Neural progenitor cell (in vitro differentiated cells): ENCODE measurements around the gene CAPRIN2. TPM values are rescaled to one million over a fixed set of nuclear protein-coding genes. Genes with fewer than 3 reads are reported as not detected.

Source experiments
- DNase-seq: peaks from one replicate; pipeline ENCODE4 v3.0.0-alpha.2; 2016; ENCODE audit warnings: low spot score
- H2AFZ ChIP-seq: fragments of 200-600 bp; sonication (generic); replicated peaks from 2 replicates; pipeline ENCODE4 v1.6.1; 2016; ENCODE audit warnings: antibody characterized with exemption
- H3F3A ChIP-seq: fragments of 200-600 bp; sonication (generic); 2 replicates; pipeline ENCODE4 v1.6.1; 2016; ENCODE audit warnings: antibody characterized with exemption, low read depth
- H3K27ac ChIP-seq: fragments of 200-600 bp; sonication (generic); 2 replicates; pipeline ENCODE4 v1.5.1; 2016; ENCODE audit warnings: mild to moderate bottlenecking
- H3K27me3 ChIP-seq: fragments of 200-600 bp; sonication (generic); 2 replicates; pipeline ENCODE4 v1.6.1; 2016; ENCODE audit warnings: mild to moderate bottlenecking, moderate library complexity
- H3K36me3 ChIP-seq: fragments of 200-600 bp; sonication (generic); 2 replicates; pipeline ENCODE4 v1.5.1; 2016
- H3K4me1 ChIP-seq: fragments of 200-600 bp; sonication (generic); 2 replicates; pipeline ENCODE4 v1.6.1; 2016; ENCODE audit warnings: mixed run types
- H3K4me2 ChIP-seq: fragments of 200-600 bp; sonication (generic); 2 replicates; pipeline ENCODE4 v1.6.1; 2016
- H3K4me3 ChIP-seq: fragments of 200-600 bp; sonication (generic); 2 replicates; pipeline ENCODE4 v1.5.1; 2016
- H3K79me2 ChIP-seq: fragments of 200-600 bp; sonication (generic); 2 replicates; pipeline ENCODE4 v1.6.1; 2016; ENCODE audit warnings: low read depth
- H3K9ac ChIP-seq: fragments of 200-600 bp; sonication (generic); 2 replicates; pipeline ENCODE4 v1.6.1; 2016
- H3K9me3 ChIP-seq: fragments of 200-600 bp; sonication (generic); 2 replicates; pipeline ENCODE4 v1.5.1; 2016; ENCODE audit warnings: low read depth
- H4K20me1 ChIP-seq: fragments of 200-600 bp; sonication (generic); 2 replicates; pipeline ENCODE4 v1.6.1; 2016; ENCODE audit warnings: low read depth
- H3K27ac Mint-ChIP-seq: 3 replicates; pipeline ENCODE4 v1.8.0; 2021; ENCODE audit warnings: mixed read lengths
- H3K27me3 Mint-ChIP-seq: 2 replicates; pipeline ENCODE4 v1.8.0; 2022; ENCODE audit warnings: low read depth, mild to moderate bottlenecking, inconsistent platforms, moderate library complexity, mixed read lengths; ENCODE audit not compliant: insufficient read depth
- H3K36me3 Mint-ChIP-seq: 3 replicates; pipeline ENCODE4 v1.8.0; 2021; ENCODE audit warnings: mixed read lengths
- H3K4me1 Mint-ChIP-seq: 3 replicates; pipeline ENCODE4 v1.8.0; 2021; ENCODE audit warnings: mixed read lengths
- H3K4me3 Mint-ChIP-seq: 3 replicates; pipeline ENCODE4 v1.8.0; 2021; ENCODE audit warnings: mild to moderate bottlenecking, moderate library complexity, mixed read lengths
- H3K9me3 Mint-ChIP-seq: 3 replicates; pipeline ENCODE4 v1.8.0; 2020; ENCODE audit warnings: mixed read lengths
- CTCF ChIP-seq: fragments of 200-600 bp; sonication (generic); IDR thresholded peaks from 2 replicates; pipeline ENCODE4 v1.5.1; 2017; ENCODE audit warnings: antibody characterized with exemption, mild to moderate bottlenecking
- EZH2 ChIP-seq: fragments of 200-600 bp; sonication (generic); IDR thresholded peaks from 2 replicates; pipeline ENCODE4 v1.6.1; 2017; ENCODE audit warnings: antibody characterized with exemption, mild to moderate bottlenecking, moderate library complexity
- EZH2phosphoT487 ChIP-seq: fragments of 200-600 bp; sonication (generic); IDR thresholded peaks from 2 replicates; pipeline ENCODE4 v1.6.1; 2017; ENCODE audit warnings: antibody characterized with exemption
- total RNA-seq: library from RNA; depleted of rRNA; stranded (reverse); fragments of >200 nt; gene quantifications from 2 replicates; pipeline ENCODE4 v1.2.3, GENCODE V29; 2015; ENCODE audit warnings: low replicate concordance

Gene CAPRIN2
- total RNA-seq, 1 donor from 2014 or later, result 53.2 TPM

GRCh38 chr12:30678221-30678620, 76.5 kb downstream of the CAPRIN2 start:
- no peaks in the 10 kb centered on the region for H3K4me1 ChIP-seq
- no peak overlapping the region for H3K27ac Mint-ChIP-seq
- no peaks in the 10 kb centered on the region for H3K4me1 Mint-ChIP-seq
- H2AFZ ChIP-seq, result no peak overlapping the region
- no peaks in the 10 kb centered on the region for H3F3A ChIP-seq
- H3K9me3 ChIP-seq, result no peaks in the 10 kb centered on the region
- H3K79me2 ChIP-seq, result no peaks in the 10 kb centered on the region
- DNase-seq, result no peak
- H3K4me3 Mint-ChIP-seq, result no peak overlapping the region
- H3K4me3 ChIP-seq, result no peak overlapping the region
- no peaks in the 10 kb centered on the region for H3K27me3 Mint-ChIP-seq
- no peak overlapping the region for H3K9ac ChIP-seq
- H3K27me3 ChIP-seq, result no peaks in the 10 kb centered on the region
- no peaks in the 10 kb centered on the region for H3K9me3 Mint-ChIP-seq
- TF ChIP-seq EZH2 (no peak), EZH2phosphoT487 (no peak), CTCF (no peak)
- peaks cover 4% of the 10 kb centered on the region for H4K20me1 ChIP-seq
- peaks cover 28% of the 10 kb centered on the region for H3K36me3 Mint-ChIP-seq
- H3K4me2 ChIP-seq, result no peak overlapping the region
- no peak overlapping the region for H3K27ac ChIP-seq
- peaks cover 23% of the 10 kb centered on the region for H3K36me3 ChIP-seq

GRCh38 chr12:30661210-30661609, 93.5 kb downstream of the CAPRIN2 start:
- no peaks in the 10 kb centered on the region for H3K27me3 ChIP-seq
- H4K20me1 ChIP-seq, result no peaks in the 10 kb centered on the region
- no peaks in the 10 kb centered on the region for H3F3A ChIP-seq
- H3K9ac ChIP-seq, result no peak overlapping the region
- Mint-ChIP-seq H3K4me3 (no peak overlapping the region), H3K4me1 (no peaks in the 10 kb centered on the region), H3K36me3 (peaks cover 10% of the 10 kb centered on the region), H3K27me3 (no peaks in the 10 kb centered on the region), H3K9me3 (no peaks in the 10 kb centered on the region), H3K27ac (no peak overlapping the region)
- no peak overlapping the region for H3K4me3 ChIP-seq
- no peak for DNase-seq
- no peak overlapping the region for H2AFZ ChIP-seq
- H3K4me1 ChIP-seq, result no peaks in the 10 kb centered on the region
- H3K27ac ChIP-seq, result no peak overlapping the region
- H3K36me3 ChIP-seq, result peaks cover 5% of the 10 kb centered on the region
- no peak overlapping the region for H3K4me2 ChIP-seq
- H3K79me2 ChIP-seq, result no peaks in the 10 kb centered on the region
- TF ChIP-seq CTCF, result no peak
- TF ChIP-seq EZH2phosphoT487, result no peak
- no peak for TF ChIP-seq EZH2
- H3K9me3 ChIP-seq, result no peaks in the 10 kb centered on the region

Other genes starting within 250 kb of the CAPRIN2 start
- gene IPO8, start 59.1 kb downstream of the CAPRIN2 start, total RNA-seq, result 26.6 and 54.5 TPM in 2 replicates
- 7.4 and 27.7 TPM in 2 replicates for gene TSPAN11, start 171.8 kb upstream of the CAPRIN2 start, total RNA-seq